ENCODE measurements around the gene ABCD3.

The ABCD3 gene

GRCh38 chr1:94384485-94385265 lies 33.5 kb upstream of the ABCD3 start:
- DNase-seq (ENCODE audit: extremely low read depth, insufficient read length) = no peak
- H3K4me3 ChIP-seq (replicated peaks; ENCODE audit: low read depth, low read length) = no peak overlapping the region

DNA sequence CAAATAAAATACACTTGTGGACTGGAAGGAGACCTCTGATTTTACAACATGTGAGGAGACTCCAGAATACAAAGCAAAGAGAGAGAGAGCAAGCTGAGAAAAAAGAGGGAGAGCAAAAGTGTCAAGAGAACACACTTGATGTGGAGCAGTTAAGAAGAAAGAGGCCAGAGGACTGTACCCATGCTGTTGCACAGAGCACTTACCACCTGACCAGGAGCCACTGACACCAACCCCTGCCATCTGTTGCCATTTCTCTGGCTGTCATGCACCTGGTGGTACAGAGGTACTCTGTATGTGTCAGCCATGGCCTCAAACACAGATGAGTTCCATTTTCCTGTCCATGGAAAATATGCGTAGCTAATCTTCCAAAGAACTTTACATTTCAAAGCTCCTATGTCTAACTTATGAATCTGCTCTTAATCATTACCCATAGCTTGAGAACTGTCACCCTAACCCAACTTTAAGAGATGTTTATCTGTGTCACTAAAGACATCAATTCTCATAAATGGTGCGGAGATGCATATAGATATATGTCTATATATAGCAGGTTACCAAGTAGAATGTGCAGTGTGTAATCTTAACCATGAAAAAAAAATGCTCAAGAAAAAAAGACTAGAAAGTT lies 32.8 kb upstream of the ABCD3 start:
- TF ChIP-seq CTCF (IDR thresholded peaks at IDR 0.05; ENCODE audit: insufficient read depth, low read length, poor library complexity, severe bottlenecking) = no peak
- DNase-seq (ENCODE audit: extremely low read depth, insufficient read length) = no peak
- Histone ChIP-seq H3K4me3 (replicated peaks; ENCODE audit: low read depth, low read length) (no peak overlapping the region), H3K27me3 (replicated peaks; ENCODE audit: control insufficient read depth, insufficient read depth, low read length) (no peaks in the 10 kb centered on the region), H3K36me3 (ENCODE audit: control insufficient read depth, insufficient read depth, low read length) (no peaks in the 10 kb centered on the region)

More at GRCh38 chr1:94384485-94385265, 33.5 kb upstream of the ABCD3 start:
- Histone ChIP-seq H3K27me3 (replicated peaks; ENCODE audit: control insufficient read depth, insufficient read depth, low read length) (no peaks in the 10 kb centered on the region), H3K36me3 (ENCODE audit: control insufficient read depth, insufficient read depth, low read length) (no peaks in the 10 kb centered on the region)
- no peak for TF ChIP-seq CTCF (IDR thresholded peaks at IDR 0.05; ENCODE audit: insufficient read depth, low read length, poor library complexity, severe bottlenecking)

- no peak for TF ChIP-seq CTCF (IDR thresholded peaks at IDR 0.05; ENCODE audit: insufficient read depth, low read length, poor library complexity, severe bottlenecking)
- Histone ChIP-seq H3K36me3 (ENCODE audit: control insufficient read depth, insufficient read depth, low read length) (no peaks in the 10 kb centered on the region), H3K4me3 (replicated peaks; ENCODE audit: low read depth, low read length) (no peak overlapping the region), H3K27me3 (replicated peaks; ENCODE audit: control insufficient read depth, insufficient read depth, low read length) (no peaks in the 10 kb centered on the region; the same call in 1 of the 2 replicates)
- DNase-seq (ENCODE audit: extremely low read depth, insufficient read length) = no peak
Observed at GRCh38 chr1:94389298-94389697, 28.9 kb upstream of the ABCD3 start.

DNA sequence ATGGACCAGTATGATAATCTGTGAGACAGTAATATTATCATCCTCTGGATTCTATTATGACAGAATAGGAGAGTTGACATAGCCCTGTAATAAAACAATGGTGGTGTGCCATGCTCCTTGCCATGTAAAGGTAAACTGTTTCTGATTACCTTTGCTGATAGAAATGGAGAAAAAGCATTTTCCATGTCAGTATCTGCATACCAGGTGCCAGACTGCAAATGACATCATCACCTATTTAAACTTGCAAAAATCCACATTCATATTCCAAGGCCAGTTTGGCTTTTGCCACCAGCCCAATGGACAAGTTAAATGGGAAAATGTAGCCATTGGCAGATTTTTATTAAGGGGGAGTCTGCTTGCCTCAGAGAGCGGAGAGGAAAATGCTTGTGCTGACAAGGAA lies 23.9 kb upstream of the ABCD3 start:
- no peaks in the 10 kb centered on the region; the same call in none of the 2 replicates for H3K27me3 ChIP-seq (replicated peaks; ENCODE audit: control insufficient read depth, insufficient read depth, low read length)
- no peaks in the 10 kb centered on the region for H3K36me3 ChIP-seq (ENCODE audit: control insufficient read depth, insufficient read depth, low read length)
- no peak for DNase-seq (ENCODE audit: extremely low read depth, insufficient read length)
- H3K4me3 ChIP-seq (replicated peaks; ENCODE audit: low read depth, low read length) = no peak overlapping the region
- TF ChIP-seq CTCF (IDR thresholded peaks at IDR 0.05; ENCODE audit: insufficient read depth, low read length, poor library complexity, severe bottlenecking) = no peak

DNA sequence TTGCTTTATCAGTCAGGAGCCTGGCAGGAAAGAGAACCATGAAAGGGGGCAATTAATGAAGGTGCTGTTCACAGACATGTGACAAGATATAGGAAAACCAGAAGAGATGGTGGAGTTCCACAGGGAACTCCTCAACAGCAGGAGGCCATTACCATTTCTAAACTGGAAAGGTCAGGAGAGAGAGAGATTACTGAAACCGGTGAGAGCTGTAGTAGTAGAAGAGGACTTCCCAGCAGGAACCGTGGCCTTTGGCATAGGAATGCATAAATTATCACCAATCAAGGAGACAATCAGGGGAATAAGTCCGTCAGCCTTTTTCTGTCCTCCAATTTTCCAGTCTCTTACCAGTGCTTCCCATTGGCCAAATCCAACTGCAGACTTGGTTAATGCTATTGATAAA lies 23.0 kb upstream of the ABCD3 start:
- no peak for DNase-seq (ENCODE audit: extremely low read depth, insufficient read length)
- no peaks in the 10 kb centered on the region; the same call in none of the 2 replicates for H3K27me3 ChIP-seq (replicated peaks; ENCODE audit: control insufficient read depth, insufficient read depth, low read length)
- no peak overlapping the region for H3K4me3 ChIP-seq (replicated peaks; ENCODE audit: low read depth, low read length)
- no peaks in the 10 kb centered on the region for H3K36me3 ChIP-seq (ENCODE audit: control insufficient read depth, insufficient read depth, low read length)
- no peak for TF ChIP-seq CTCF (IDR thresholded peaks at IDR 0.05; ENCODE audit: insufficient read depth, low read length, poor library complexity, severe bottlenecking)
